Hematopoietic multipotent progenitor cell treated with erythropoietin and hydrocortisone succinate and interleukin-3 and kit ligand, for 4 days (in vitro differentiated cells): ENCODE measurements around the gene ADAMTSL3.
"Not testable (repeated sequence)": the region's sequence is repeated elsewhere in the genome, so short reads cannot be mapped to it uniquely, and the experiment has no call there.

Source experiments
- DNase-seq: peaks from one replicate; pipeline ENCODE4 v3.0.0-alpha.2; 2015

Gene ADAMTSL3

DNA sequence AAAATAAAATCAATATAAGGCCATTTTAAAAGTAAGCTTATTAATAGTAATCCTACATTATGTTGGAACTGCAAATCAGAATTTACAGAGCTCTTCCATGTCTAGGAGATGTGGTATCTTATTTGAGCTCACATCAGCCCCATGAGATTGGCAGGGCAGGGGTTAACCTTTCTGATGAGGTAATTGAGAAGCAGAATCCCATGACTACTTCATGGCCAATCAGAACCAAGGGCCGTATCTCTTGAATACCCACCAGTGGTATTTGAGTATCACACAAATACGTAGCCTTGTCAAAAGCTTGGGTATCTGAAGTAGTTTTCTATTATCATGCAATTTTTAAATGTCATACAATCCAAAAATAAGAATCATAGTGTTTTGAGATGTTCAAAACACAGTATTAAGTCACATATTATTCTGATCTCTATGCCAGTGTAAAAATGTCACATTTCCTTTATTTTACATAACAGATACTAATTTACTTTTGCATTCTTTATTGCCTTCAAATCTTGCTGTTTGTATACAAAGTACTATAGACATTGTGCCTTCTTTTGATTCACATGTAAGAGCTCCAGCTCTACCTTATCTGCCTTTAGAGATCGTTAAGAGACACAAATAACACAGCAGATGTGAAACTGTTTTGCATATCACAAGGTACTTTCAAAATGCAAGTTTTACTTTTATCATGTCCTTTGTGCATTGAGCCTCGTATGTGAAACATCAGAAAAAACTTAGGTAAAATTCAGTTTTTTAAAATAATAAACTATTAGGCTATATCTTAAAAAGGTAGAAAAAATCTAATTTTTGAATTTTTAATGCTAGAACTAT lies 329.9 kb downstream of the ADAMTSL3 start:
- DNase-seq = no peak

DNA sequence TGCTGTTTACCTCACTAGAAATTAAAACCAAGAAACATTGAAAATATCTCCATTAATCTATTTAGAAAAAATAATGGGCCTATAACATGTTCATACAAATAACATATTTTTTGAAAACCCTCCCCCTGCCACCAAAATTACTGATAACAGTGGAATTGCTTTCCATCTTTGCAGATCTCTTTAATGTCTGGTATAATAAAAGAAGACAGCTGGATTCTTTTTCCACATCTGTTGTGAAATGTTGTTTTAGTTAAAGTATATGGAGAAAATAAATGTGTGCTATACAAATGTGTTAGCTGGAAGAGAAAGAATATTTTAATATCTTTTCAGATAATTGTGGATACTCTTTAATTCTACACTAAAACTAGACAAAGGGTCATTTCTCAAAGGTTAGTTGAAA lies 330.7 kb downstream of the ADAMTSL3 start:
- DNase-seq = no peak

DNA sequence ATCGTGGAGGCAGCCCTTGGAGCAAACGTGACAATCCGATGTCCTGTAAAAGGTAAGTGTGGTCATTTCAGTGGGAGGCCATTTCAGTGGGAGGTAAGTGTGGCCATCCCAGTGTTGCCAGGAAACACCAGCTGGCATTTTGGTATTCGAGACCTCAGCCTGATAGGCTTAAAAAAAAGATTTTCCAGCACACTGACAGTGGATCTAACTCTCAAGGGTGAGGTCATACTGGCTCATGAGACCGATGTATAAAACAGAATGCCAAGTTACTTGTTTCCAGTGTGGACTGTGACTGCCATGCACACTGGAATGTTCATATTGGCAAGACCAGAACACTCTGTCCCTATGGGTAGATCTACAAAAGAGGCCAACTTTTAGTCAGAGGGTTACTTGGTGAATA lies 337.2 kb downstream of the ADAMTSL3 start:
- DNase-seq = no peak

DNA sequence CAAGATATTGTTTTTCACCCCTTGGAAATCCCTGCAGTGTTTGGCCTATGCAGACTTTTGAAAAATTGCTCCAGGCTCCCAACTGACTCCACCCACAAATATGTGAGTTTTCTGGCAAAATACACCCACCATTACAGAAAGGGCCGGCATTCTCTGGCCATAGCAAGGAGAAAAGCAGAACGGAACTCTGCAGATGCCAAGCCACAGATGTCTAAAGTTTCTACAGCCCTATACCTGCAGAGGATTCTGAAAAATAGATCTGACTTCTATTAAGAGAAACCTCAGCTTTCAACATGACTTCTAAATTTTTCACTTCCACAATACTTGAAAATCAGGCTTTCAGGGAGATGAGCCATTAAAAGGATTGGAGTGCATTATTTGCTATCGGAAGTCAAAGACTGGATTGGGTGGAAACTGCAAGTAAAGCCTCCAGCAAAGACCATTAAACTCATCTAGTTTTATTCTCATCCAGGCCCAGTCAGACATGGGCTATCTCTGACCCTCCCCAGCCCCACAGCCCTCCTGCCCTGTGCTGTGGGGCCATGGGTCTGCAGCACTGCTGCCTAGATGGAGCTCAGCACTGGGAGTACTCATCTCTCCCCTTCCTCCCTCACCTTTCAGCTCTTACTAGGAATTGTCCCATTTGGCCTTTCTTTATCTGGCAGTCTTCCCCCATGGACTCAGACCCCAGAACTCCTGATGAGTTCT lies 338.6 kb downstream of the ADAMTSL3 start:
- no peak for DNase-seq

DNA sequence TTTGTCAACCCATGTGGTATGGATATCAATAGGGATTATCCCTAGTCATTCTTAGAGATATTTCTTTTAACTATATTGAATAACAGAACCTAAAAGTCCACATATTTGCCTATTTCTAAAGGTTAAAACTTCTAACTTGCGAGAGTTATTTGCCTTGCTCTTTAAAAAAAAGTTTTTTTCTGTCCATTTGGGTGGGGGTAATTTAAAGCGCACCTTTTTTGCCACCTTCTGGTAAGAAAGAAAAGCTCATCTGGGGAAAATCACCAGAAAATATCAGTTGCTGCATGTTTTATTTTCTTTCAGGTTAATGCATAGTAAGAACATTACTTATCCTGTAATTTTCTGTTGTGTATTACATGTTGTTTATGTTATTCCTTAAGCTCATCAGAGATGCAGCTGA lies 339.7 kb downstream of the ADAMTSL3 start:
- DNase-seq = no peak

DNA sequence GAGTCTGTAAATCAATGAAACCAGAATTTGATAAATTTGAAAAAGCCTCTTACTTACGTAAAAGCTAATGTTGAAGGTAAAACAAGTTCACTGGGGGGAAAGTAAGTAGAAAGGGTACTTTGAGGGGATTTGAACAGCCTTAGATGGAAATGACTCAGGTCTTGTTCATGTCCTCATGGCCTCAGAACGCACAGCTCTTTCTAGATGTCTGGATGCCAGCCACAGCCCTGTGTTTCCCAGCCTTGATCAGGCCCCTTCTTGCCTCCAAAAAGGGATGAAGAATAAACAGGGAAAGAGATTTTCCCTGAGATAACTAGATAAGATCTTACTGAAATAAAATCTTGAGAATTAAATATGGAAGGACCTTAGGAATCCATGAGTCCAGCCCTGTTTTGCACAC lies 344.6 kb downstream of the ADAMTSL3 start:
- no peak for DNase-seq

DNA sequence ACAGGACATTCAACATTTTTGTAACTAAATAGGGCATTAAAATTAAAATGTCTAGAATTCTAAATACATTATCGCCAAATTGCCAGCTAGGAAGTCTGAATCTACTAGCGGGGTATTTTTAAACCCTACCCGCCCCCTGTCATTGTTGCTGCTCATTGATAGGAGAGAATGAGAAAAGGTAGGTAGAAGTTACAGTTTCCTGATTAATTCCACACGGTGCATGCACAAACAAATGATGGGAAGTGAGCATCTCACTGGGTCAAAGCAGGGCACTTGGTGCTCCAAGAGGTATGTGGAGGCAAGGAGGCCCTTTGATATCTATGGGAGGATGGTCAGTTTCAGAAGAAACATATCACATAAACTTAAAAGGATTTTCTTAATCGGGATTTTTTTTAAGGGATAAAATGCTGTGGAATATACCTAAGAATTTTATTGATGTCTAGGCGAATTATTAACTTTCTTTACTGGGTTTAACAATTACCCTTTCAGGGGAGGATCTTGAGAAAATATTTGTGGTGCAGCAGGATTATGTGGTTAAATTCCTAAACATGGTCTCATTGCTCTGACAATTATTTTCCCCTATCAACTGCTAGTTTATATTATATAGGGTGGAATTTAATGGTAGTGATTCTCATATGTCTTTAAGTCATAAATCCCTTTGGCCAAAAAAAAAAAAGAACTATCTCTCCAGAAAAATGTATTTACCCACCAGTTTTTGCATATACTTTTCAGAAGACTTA lies 345.6 kb downstream of the ADAMTSL3 start:
- no peak for DNase-seq

DNA sequence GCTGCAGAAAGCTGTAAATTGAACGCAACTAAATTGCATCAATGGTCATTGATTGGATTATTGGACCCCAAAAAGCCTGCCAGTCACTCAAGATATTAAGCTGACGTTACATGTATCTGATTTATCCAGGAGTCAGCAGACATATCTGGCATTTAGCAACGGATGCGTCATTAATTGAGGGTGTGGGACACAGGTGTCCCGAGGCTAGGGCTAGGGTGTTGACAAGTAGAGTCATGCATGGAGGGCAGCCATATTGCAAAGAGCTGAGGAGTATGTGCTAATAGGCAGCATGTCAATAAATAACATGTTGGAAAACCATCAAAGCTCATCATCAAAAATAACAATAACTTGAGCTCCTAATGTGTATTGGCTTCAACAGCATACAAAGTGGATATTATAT lies 347.1 kb downstream of the ADAMTSL3 start:
- no peak for DNase-seq

DNA sequence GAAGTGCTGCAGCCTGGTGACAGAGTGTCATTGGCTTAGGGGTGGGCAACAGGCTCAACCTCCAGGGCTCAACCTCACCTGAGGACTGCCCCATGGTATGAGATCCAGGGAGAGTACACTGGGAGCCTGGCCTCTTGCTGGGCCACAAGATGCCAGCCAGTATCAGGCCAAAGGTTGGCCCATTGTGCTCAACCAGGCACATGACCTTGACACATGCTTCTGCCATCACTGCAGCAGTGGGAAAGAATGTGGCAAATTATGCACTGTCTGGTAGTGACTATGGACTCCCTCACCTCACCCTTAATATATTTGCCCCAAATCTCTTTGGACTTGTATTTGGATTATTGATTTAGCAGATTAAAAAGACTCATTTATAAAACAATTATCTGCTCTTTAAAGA lies 347.7 kb downstream of the ADAMTSL3 start:
- no peak for DNase-seq

DNA sequence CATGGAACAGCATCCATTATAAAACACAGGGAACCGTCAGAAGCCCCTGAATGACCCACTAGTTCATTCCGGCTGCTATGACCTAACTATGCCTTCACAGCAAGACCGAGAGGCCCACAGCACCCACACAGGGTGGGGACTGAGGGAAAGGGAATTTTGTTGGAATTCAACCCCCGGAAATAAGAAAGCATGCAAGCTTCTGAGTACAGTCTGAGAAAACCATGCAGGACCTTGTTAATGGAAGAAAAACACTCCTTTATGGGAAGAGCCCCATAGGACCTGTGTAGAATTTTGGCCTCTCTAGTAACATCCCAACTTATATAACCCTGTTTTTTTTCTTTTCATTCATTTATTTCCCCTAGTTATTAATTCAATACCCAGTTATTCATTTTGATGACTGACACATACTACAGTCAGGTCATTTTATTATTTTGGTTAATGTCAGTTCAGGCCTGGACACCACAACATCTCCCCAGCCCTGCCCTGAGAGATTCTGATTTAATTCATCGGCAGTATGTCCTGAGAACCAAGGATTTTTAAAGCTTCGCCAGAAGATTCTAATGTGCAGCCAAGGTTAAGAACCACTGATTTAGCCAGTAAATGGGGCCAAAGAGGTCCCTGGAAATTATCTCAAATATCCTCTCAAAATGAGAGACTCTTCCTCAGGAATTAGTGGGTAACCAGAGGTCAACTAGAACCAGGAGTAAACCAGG lies 350.0 kb downstream of the ADAMTSL3 start:
- no peak for DNase-seq

DNA sequence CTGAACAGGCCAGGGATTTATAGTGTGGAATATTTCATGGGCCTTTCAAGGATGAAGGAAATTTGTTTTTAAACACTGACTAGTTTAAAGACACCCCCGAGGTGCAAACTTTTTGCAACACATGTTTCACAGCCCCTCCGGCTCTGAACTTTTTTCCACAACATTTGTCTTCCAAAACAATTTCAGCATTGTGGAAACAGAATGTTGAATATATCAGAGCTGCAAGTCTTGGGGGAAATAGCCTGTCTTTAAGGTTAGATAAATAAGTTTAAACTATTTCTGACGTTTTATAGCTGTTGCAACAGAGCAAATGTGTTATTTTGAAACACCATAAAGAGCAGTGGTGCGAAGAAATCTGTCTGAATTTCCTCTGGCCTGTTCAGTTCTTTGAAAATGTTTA lies 352.5 kb downstream of the ADAMTSL3 start:
- DNase-seq = no peak

DNA sequence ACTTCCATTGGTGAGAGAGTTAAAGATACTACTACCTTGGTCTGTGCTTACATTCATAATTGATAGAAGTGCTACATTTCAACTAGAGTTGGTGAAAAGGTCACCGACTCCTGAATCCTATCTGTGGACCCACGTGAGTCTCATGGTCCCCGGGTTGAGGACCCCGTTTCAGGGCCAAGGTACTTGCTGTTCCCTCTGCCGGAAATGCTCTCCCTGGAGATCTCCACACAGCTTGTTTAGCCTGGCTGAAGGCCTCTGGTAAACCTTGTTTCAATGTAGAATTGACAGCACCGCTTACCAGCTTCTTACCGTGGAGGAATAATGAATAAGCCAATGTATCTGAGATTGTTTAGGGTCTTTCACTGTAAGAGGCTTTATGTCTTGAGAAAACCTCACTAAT lies 355.7 kb downstream of the ADAMTSL3 start:
- no peak for DNase-seq

DNA sequence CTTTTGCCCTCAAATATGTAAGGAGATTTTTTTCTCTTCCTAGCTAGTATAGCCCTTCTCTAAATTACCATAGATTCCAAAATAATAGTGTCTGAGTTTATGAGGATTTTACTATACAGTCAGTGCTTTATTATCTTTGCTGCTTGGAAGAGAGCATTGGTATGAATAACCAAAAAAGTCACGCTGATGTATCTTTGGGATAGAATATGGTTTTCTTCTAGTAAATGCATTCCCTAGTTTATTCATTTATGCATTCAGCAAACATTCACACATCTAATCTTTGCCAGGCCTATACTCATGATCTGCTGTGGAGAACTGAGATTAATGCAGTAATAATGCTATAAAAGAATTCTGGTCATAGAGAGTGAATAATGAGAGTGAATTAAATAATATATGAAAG lies 356.3 kb downstream of the ADAMTSL3 start:
- DNase-seq = no peak

DNA sequence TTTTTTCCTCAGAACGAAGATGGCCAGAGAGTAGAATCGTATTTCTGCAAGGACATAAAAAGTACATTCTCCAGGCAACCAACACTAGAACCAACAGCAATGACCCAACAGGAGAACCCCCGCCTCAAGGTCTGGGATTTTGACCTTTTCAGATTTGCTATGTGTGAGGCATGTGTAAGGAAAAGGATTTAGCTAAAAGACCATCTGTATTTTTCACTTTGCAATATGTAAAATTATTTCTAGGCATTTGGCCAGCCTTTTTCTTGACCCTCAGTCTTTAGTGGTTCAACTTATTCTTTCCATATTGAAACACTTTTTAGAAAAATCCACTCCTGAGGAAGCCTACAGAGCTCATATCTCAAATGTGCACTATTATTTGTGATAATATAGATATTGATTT lies 362.4 kb downstream of the ADAMTSL3 start:
- DNase-seq = no peak

DNA sequence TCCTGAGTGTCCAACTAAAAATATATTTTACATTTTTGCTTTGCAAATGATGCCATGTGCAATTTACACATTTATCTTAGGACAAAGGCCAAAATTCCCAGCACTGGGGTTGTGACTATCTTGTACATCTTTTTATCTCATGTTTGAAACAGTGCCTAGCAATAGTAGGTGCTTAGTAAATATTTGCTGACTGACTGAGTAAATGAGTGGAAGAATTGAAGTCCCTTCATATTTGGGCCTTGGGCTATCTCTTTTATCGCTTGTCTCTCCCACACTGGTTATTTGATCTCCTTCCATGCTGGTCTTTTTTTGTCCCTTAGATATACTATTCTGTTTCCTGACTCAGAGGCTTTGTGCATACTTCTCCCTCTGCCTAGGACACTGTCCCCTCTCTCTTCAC lies 368.6 kb downstream of the ADAMTSL3 start:
- DNase-seq = no peak

DNA sequence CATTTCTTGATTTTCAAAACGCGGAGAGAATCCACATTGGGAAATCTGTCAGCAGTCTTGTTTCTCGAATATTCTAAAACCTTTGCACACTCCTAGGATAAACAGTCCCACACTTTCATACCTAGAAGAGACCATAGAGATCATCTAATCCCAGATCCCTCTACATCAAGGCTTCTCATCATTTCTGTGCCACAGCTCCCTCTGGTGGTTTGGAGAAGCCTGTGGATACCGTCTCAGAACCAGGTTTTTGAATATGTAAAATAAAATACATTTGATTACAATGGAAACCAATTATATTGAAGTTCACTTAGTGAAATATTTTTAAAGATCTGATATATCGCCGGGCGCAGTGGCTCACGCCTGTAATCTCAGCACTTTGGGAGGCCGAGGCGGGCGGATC lies 369.7 kb downstream of the ADAMTSL3 start:
- DNase-seq = peak; percentile 60

DNA sequence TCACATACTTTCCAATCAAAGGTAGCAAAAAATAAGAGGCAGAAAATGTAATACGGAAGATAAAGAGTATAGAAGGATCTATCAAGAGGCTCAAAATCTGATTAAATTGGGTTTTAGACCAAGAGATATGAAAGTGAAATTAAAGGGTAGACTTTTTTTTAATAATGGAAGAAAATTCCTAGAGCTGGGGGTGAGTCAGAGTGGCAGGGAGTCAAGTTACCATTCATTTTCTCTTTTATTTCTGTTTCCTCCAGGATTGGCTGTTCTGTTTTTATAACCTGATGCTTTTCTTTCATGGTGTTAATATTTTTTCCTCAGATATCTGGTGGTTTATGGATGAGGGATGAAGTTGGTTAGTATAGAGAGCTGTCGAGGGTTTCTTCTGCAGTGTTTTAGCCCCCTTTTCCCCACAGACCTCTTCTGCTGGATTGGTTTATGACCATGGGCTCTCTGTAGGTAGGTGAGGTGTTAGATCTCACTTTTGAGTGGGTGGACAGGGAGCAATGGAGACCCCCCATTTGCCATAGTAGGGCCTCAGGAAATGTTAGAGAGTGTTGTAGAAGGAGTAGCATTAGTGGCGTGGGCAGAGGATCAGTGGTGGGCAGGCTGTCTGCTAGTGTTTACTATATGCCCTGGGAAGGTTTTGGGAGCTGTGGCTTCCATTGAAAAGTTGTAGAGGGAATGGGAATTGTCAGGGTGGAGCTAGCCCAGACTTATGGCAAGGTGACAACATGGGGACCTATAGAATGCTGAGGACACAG lies 380.1 kb downstream of the ADAMTSL3 start:
- no peak for DNase-seq

DNA sequence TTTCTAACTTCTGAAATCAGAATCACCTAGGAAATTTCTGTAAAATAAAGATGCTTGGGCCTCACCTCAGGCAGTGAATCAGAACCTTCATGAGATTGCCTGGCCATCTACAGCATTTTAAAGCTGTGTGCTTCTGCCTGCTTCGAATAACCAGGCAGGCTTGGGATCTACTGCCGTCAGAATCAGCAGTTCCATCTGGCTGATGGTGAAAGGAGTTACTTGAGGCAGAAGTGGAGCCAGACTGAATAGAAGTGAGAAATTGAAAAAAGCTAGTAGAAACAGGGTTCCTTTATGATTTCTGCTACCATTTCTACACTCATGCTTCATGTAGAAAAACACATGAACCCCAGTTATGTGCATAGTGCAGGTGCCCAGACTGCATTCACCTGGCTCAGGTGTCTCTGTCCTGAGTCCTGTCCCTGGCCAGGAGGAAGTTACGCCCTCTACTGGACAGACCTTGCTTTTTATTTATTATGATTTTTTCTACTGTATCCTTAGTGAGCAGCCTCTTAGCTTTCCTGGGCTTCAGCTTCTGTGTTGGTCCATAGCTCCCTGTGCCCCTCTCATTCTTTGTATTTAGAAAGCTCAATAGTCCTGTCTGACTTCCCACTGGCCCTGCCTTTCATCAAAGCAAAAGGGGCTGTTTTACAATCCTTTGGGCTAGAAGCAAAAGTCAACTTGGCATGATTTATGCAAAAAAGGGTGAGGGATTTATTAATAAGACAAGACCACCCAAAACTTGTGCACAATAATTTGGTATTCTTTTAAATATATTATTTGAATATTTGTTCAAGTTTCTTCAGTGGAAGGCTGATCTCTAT lies 380.9 kb downstream of the ADAMTSL3 start:
- peak; percentile 18 for DNase-seq

DNA sequence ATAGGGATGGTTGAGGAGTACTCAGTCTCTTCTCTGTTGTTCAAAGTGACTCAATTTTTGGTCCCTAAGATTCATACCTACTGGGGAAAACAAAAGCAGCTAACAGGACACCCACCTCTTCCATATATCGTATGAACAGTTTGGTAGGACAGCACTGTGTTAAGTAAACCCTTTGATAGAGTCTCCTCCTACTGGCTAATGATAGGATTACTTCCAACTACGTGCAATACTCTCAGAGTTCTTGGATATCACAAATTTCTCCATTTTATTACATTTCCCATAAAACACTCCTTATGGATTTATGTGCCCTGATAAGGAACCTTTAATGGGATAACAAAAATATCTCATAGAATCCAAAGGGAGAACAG lies 381.5 kb downstream of the ADAMTSL3 start:
- DNase-seq = peak; percentile 51

DNA sequence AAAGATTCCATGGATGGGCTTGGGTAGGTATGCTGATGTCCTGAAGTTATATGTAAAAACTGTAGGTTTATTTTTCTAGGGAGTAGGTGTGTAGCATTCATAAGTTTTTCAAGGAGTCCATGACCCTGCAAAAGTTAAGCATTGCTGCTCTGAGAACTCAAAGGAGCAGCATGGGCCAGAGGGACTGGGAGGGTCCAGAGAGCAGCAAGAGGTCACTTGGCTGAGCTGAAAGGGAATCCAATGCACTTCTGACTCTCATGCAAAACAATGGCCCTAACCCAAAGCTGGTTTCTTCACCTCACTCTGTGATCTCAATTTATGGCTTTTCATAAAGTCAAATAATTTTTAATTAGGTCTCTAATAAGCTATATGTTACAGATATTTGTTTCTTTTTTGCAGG lies 383.4 kb downstream of the ADAMTSL3 start:
- DNase-seq = no peak

DNA sequence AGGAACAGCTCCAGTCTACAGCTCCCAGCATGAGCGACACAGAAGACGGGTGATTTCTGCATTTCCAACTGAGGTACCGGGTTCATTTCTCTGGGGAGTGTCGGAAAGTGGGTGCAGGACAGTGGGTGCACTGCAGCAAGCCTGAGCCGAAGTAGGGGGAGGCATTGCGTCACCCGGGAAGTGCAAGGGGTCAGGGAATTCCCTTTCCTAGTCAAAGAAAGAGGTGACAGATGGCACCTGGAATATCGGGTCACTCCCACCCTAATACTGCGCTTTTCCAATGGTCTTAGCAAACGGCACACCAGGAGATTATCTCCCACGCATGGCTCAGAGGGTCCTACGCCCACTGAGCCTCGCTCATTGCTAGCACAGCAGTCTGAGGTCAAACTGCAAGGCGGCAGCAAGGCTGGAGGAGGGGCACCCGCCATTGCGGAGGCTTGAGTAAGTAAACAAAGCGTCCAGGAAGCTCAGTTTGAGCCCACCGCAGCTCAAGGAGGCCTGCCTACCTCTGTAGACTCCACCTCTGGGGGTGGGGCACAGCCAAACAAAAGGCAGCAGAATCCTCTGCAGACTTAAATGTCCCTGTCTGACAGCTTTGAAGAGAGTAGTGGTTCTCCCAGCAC lies 388.6 kb downstream of the ADAMTSL3 start:
- DNase-seq = not testable (repeated sequence)
